ENCODE measurements around the gene CH25H. TPM values are rescaled to one million over a fixed set of nuclear protein-coding genes. Genes with fewer than 3 reads are reported as not detected.

CH25H gene
- total RNA-seq, 1 donor from 2014 or later, result 1.7 TPM

- H3K9me3 ChIP-seq, result no peaks in the 10 kb centered on the region
- H3K27ac ChIP-seq, result no peak overlapping the region
- TF ChIP-seq, protein P1, sequence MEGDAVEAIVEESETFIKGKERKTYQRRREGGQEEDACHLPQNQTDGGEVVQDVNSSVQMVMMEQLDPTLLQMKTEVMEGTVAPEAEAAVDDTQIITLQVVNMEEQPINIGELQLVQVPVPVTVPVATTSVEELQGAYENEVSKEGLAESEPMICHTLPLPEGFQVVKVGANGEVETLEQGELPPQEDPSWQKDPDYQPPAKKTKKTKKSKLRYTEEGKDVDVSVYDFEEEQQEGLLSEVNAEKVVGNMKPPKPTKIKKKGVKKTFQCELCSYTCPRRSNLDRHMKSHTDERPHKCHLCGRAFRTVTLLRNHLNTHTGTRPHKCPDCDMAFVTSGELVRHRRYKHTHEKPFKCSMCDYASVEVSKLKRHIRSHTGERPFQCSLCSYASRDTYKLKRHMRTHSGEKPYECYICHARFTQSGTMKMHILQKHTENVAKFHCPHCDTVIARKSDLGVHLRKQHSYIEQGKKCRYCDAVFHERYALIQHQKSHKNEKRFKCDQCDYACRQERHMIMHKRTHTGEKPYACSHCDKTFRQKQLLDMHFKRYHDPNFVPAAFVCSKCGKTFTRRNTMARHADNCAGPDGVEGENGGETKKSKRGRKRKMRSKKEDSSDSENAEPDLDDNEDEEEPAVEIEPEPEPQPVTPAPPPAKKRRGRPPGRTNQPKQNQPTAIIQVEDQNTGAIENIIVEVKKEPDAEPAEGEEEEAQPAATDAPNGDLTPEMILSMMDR (IDR thresholded peaks at IDR 0.05), result no peak
- no peak overlapping the region for H3K4me3 ChIP-seq
- H3K36me3 ChIP-seq, result no peaks in the 10 kb centered on the region
- intact Hi-C loops (cut with DNase I), result no loop called here
- no peak for DNase-seq (ENCODE audit: low spot score in 2 of 2)
- H3K27me3 ChIP-seq, result no peaks in the 10 kb centered on the region
- H3K4me1 ChIP-seq, result no peaks in the 10 kb centered on the region
These were observed 50.8 kb downstream of the CH25H start for GRCh38 chr10:89156161-89156835.

Other genes starting within 250 kb of the CH25H start
- gene FAS, start 216.5 kb downstream of the CH25H start, total RNA-seq, result 10.5 TPM
- 57.9 TPM for gene LIPA, start 44.5 kb upstream of the CH25H start, total RNA-seq
- gene IFIT2, start 94.7 kb upstream of the CH25H start, total RNA-seq, result 0.85 TPM
- 1.9 TPM for gene IFIT3, start 120.7 kb upstream of the CH25H start, total RNA-seq
- not detected for gene IFIT1B, start 170.7 kb upstream of the CH25H start, total RNA-seq
- 28.5 TPM for gene IFIT1, start 185.3 kb upstream of the CH25H start, total RNA-seq
- 3.3 TPM for gene IFIT5, start 207.3 kb upstream of the CH25H start, total RNA-seq

Measured in ascending aorta (tissue), 2 donors.